Measurements from ENCODE around the gene SPHK2.

DNA sequence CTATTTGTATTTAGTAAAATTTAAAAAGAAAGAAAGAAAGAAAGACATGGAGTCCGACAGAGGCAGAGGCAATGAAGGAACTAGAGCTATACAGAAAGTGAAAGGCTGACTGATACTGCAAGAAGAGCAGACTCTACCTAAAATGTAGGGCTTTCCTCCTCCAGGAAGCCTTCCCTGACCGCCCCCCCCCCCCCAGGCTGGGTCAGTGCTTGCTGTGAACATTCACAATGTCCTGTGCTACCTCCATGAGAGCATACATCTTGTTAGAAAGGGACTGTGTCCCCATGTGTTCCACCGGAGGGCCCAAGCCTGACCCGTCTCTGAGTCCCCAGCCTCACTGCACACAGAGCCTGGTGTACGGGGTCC, 32.4 kb downstream of the SPHK2 start:
- TF ChIP-seq, protein P1, sequence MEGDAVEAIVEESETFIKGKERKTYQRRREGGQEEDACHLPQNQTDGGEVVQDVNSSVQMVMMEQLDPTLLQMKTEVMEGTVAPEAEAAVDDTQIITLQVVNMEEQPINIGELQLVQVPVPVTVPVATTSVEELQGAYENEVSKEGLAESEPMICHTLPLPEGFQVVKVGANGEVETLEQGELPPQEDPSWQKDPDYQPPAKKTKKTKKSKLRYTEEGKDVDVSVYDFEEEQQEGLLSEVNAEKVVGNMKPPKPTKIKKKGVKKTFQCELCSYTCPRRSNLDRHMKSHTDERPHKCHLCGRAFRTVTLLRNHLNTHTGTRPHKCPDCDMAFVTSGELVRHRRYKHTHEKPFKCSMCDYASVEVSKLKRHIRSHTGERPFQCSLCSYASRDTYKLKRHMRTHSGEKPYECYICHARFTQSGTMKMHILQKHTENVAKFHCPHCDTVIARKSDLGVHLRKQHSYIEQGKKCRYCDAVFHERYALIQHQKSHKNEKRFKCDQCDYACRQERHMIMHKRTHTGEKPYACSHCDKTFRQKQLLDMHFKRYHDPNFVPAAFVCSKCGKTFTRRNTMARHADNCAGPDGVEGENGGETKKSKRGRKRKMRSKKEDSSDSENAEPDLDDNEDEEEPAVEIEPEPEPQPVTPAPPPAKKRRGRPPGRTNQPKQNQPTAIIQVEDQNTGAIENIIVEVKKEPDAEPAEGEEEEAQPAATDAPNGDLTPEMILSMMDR (IDR thresholded peaks at IDR 0.05; ENCODE audit: low read depth, low read length) = no peak
- TF ChIP-seq EZH2phosphoT487 (IDR thresholded peaks at IDR 0.05; ENCODE audit: low read depth) = no peak
